Prostate gland (tissue), 2 donors: ENCODE results near the gene NPHS2.

Experiments
- CTCF ChIP-seq, 4 experiments: fragments of 200-600 bp in 2 of 4; fragments of 450-650 bp in 2 of 4; sonication (generic) in 2 of 4; IDR thresholded peaks; 1 replicate in 3 of 4; 2 replicates in 1 of 4; pipeline ENCODE4 v1.5.1; 2016 to 2019; ENCODE audit warnings: antibody characterized with exemption in 4 of 4, mild to moderate bottlenecking in 2 of 4, moderate library complexity in 2 of 4
- POLR2A ChIP-seq: fragments of 450-650 bp; IDR thresholded peaks from one replicate; pipeline ENCODE4 v1.6.1; 2016; ENCODE audit warnings: antibody characterized with exemption, mild to moderate bottlenecking

- no peak for TF ChIP-seq CTCF (IDR thresholded peaks at IDR 0.05)
- no peak for TF ChIP-seq POLR2A
Observed at GRCh38 chr1:179547021-179547535, 28.7 kb downstream of the NPHS2 start.
